GM19043 (cell line): ENCODE measurements around the gene OPRL1.

Experiments
- ATAC-seq: cut with Tn5 transposase; IDR thresholded peaks from one replicate; pipeline ENCODE4 v1.9.1; 2021; ENCODE audit warnings: low read depth; ENCODE audit not compliant: unreplicated experiment

The OPRL1 gene

GRCh38 chr20:64138276-64138815 is 58.5 kb downstream of the OPRL1 start:
- no peak for ATAC-seq

DNA sequence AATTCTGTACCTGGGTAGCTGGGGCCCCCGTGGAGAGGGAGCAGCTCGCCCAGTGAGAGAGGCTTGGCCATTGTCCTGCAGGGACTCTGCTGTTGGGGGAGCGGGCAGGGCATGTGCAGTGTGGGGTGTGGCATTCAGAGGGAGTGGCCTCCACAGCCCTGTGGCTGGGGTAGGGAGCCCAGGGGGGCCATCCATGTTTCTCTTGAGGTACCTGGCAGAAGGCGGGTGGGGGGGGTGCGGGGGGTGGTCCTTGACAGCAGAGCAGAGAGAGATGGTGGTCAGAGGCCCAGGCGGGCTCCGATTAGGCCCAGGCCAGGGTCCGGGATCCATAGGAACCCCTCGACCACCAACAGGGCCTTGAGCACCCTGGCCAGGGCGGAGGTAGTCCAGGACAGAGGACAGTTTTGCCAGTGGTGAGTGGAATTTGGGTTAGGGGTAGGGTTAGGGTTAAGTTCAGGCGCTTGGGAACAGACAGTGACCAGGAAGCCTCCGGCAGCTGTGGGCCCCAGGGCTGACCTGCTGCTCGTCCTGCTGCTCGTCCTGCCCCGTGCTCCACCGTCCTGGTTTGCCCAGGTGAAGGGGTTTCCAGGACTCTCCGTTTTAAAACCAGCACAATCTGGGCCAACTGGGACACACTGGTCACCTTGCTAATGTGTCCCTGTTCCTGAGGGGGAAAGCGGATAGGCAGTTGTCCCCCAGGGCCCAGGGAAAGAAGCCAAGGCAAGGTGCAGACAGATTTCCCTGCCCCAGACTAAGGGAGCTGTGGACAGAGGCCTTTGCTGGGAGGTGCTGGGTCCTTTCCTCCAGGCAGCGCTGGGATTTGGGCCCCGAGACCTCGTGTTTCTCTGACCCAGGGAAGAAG is 59.5 kb downstream of the OPRL1 start:
- no peak for ATAC-seq

DNA sequence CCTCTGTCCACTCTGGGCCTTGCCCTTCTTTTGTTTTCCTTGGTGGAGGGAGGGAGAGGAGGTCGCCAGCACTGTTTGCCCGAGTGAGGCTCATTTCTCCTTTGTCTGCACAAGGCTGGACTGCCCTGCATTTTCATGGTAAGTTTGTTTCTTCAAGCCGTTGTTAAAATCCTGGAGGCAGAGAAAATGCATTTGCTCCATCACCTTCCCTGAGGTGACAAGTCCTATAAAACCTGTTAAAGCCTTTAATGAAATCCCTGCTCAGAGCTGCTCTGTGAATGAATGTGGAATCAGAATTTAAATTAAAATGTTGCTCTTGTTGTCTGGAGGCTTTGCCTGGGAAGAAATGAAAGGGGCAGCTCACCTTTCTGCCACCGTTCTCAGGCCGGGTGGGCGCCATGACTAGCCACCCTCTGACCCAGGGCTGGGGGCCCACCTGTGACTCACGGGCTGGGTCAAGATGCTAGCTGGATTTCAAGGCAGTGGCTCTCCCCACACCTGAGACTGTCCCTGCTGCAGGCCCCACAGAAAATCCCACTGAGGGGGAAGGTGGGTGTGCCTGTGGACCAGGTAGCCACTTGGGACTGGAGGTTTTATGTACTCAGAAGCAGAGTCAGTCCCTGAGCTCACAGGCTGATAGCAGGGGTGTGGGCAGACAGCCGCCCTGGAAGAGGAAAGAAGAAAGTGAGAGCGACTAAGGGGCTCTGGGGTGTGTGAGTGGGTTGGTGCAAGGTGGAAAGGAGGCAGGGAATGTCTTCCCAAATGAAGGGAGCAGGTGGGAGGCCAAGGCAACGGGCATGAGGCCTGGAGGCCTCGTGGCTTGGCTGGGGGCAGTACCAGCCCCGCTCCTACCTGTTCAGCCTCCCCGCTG is 60.4 kb downstream of the OPRL1 start:
- no peak for ATAC-seq

DNA sequence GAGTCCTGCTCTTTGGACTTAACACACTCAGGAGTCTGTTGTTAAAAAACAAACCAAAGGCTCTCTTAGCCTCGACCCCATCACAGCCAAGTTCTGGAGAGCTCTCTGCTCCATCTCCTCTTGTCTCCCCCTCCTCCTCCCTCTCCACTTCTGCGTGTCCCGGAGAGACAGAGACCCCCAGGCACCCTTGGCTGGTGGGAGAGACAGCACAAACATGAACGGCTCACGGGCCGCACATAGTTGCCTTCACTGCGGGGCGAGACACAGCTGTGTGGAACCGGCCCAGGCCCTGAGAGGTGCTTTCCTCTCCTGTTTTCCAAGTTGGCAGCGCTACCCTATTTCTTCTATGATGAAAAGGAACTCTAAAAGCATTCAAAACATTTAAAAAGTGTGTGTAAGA is 61.1 kb downstream of the OPRL1 start:
- no peak for ATAC-seq

- ATAC-seq = no peak
Measured at GRCh38 chr20:64142590-64142989, 62.7 kb downstream of the OPRL1 start.

GRCh38 chr20:64143018-64143801 is 63.3 kb downstream of the OPRL1 start:
- ATAC-seq = no peak

- ATAC-seq = no peak
Measured at GRCh38 chr20:64144144-64144912, 64.4 kb downstream of the OPRL1 start.

GRCh38 chr20:64145458-64146300 is 65.8 kb downstream of the OPRL1 start:
- no peak for ATAC-seq

GRCh38 chr20:64146301-64146935 is 66.5 kb downstream of the OPRL1 start:
- ATAC-seq = no peak

DNA sequence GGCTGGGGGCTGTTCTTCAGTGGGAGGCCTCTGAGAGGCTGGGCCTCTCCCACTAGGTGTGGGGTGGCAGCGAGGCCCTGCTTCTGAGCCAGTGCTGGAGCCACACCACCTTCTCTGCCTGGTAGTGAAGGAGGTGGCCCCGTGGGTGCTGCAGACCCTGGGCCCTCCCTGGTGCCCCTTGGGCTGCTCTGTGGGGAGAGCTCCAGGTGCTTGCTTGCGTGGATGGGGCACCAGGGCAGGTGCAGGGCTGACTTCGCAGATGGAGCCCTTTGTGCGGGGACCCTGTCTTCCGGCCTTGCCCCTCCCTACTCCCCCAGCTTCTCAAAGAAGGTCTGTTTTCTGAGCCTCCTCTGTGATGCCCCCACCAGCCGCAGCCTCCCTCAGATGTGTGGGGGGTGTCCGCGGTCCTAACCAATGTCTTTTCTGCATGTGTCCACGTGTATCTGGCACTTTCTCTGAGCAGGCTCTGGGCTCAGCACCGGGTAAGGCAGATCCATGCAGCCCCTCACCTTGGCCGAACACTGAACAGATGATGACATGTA is 67.1 kb downstream of the OPRL1 start:
- ATAC-seq = no peak

- ATAC-seq = no peak
Measured at GRCh38 chr20:64148581-64148980, 68.7 kb downstream of the OPRL1 start.

DNA sequence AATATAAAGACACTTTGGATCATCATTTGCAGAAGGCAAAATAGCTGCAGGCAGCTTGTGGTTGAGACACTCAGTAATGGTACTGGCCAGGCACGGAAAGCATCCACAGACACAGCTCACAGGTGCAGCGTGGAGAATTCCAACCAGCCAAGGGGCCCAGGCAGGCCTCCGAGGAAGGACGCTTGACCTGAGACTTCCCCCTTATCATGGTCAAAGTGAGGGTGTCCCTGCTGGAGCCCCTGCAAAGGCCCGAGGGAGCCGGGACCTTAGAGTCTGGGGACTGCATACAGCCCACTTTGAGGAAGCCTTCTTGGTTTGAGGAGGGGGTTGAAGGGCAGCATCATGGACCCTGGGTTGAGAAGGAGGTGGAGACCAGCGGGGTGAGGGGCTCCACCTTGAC is 69.3 kb downstream of the OPRL1 start:
- no peak for ATAC-seq

GRCh38 chr20:64149809-64150560 is 70.1 kb downstream of the OPRL1 start:
- no peak for ATAC-seq
